ENCODE results near the gene CD74. TPM values are rescaled to one million over a fixed set of nuclear protein-coding genes. Genes with fewer than 3 reads are reported as not detected.
A peak's percentile ranks its signal among the peaks of the same experiment; 100 is the strongest.

CD74 gene
- total RNA-seq, 1 donor from 2014 or later = 15.7 TPM

- Histone ChIP-seq H3K4me3 (ENCODE audit: insufficient read depth, low read depth, low read length) (no peak overlapping the region), H3K27me3 (ENCODE audit: insufficient read depth, low read length) (no peaks in the 10 kb centered on the region), H3K4me2 (ENCODE audit: low read length) (no peak overlapping the region), H3K27ac (ENCODE audit: low read depth, low read length) (no peak overlapping the region), H4K20me1 (ENCODE audit: insufficient read depth, low read length) (peaks cover 57% of the 10 kb centered on the region), H3K9ac (ENCODE audit: low read length) (no peak overlapping the region), H3K9me3 (ENCODE audit: insufficient read depth, low read depth, low read length) (no peaks in the 10 kb centered on the region), H2AFZ (ENCODE audit: low read depth, low read length) (no peak overlapping the region), H3K79me2 (ENCODE audit: insufficient read depth, low read length) (peaks cover 24% of the 10 kb centered on the region), H3K4me1 (ENCODE audit: insufficient read depth, low read length) (peaks cover 10% of the 10 kb centered on the region), H3K36me3 (ENCODE audit: insufficient read depth, low read length) (peaks cover 40% of the 10 kb centered on the region)
- no peaks in the 10 kb centered on the region for H3K9me3 Mint-ChIP-seq (ENCODE audit: unreplicated experiment)
- TF ChIP-seq EZH2 (IDR thresholded peaks at IDR 0.05; ENCODE audit: insufficient read depth, low read length) (no peak), CTCF (IDR thresholded peaks at IDR 0.05; ENCODE audit: insufficient read depth, low read depth, low read length) (no peak)
- no peak for FAIRE-seq
- no peak for DNase-seq (ENCODE audit: low read depth)
- peak overlapping the region; percentile 21 for H3K27ac Mint-ChIP-seq (ENCODE audit: unreplicated experiment)
- peaks cover 29% of the 10 kb centered on the region for H3K4me1 Mint-ChIP-seq (ENCODE audit: low read depth, unreplicated experiment)
- H3K27me3 Mint-ChIP-seq (ENCODE audit: low read depth, unreplicated experiment) = no peaks in the 10 kb centered on the region
- peaks cover 22% of the 10 kb centered on the region for H3K36me3 Mint-ChIP-seq (ENCODE audit: low read depth, unreplicated experiment)
- H3K4me3 Mint-ChIP-seq (ENCODE audit: unreplicated experiment) = no peak overlapping the region
Measured at GRCh38 chr5:150441813-150442698, 29.3 kb upstream of the CD74 start.

GRCh38 chr5:150440948-150441812, 28.5 kb upstream of the CD74 start:
- H3K36me3 ChIP-seq (ENCODE audit: insufficient read depth, low read length) = peaks cover 31% of the 10 kb centered on the region
- peaks cover 3% of the 10 kb centered on the region for H3K4me1 ChIP-seq (ENCODE audit: insufficient read depth, low read length)
- H3K27ac ChIP-seq (ENCODE audit: low read depth, low read length) = no peak overlapping the region
- TF ChIP-seq EZH2 (IDR thresholded peaks at IDR 0.05; ENCODE audit: insufficient read depth, low read length) (no peak), CTCF (IDR thresholded peaks at IDR 0.05; ENCODE audit: insufficient read depth, low read depth, low read length) (no peak)
- H3K4me2 ChIP-seq (ENCODE audit: low read length) = no peak overlapping the region
- H3K4me3 ChIP-seq (ENCODE audit: insufficient read depth, low read depth, low read length) = no peak overlapping the region
- no peaks in the 10 kb centered on the region for H3K27me3 ChIP-seq (ENCODE audit: insufficient read depth, low read length)
- no peak overlapping the region for H3K9ac ChIP-seq (ENCODE audit: low read length)
- Mint-ChIP-seq H3K27me3 (ENCODE audit: low read depth, unreplicated experiment) (no peaks in the 10 kb centered on the region), H3K36me3 (ENCODE audit: low read depth, unreplicated experiment) (peaks cover 16% of the 10 kb centered on the region), H3K27ac (ENCODE audit: unreplicated experiment) (no peak overlapping the region), H3K4me3 (ENCODE audit: unreplicated experiment) (no peak overlapping the region), H3K4me1 (ENCODE audit: low read depth, unreplicated experiment) (peaks cover 21% of the 10 kb centered on the region), H3K9me3 (ENCODE audit: unreplicated experiment) (no peaks in the 10 kb centered on the region)
- FAIRE-seq = no peak
- DNase-seq (ENCODE audit: low read depth) = no peak
- no peak overlapping the region for H2AFZ ChIP-seq (ENCODE audit: low read depth, low read length)
- peaks cover 15% of the 10 kb centered on the region for H3K79me2 ChIP-seq (ENCODE audit: insufficient read depth, low read length)
- H4K20me1 ChIP-seq (ENCODE audit: insufficient read depth, low read length) = peaks cover 48% of the 10 kb centered on the region
- H3K9me3 ChIP-seq (ENCODE audit: insufficient read depth, low read depth, low read length) = no peaks in the 10 kb centered on the region

Measured in astrocyte (in vitro differentiated cells and primary cell).